Measurements from ENCODE around the gene SNW1.
"Not testable (repeated sequence)": the region's sequence is repeated elsewhere in the genome, so short reads cannot be mapped to it uniquely, and the experiment has no call there.

The SNW1 gene

GRCh38 chr14:77760381-77761204 lies at the start of gene SNW1:
Gene SNW1 (minus strand): TSS chr14:77761156. CDS start chr14:77761127, 29 bp downstream.
- peak; percentile 80 to 88 for DNase-seq (ENCODE audit: low read depth in 2 of 2)

DNA sequence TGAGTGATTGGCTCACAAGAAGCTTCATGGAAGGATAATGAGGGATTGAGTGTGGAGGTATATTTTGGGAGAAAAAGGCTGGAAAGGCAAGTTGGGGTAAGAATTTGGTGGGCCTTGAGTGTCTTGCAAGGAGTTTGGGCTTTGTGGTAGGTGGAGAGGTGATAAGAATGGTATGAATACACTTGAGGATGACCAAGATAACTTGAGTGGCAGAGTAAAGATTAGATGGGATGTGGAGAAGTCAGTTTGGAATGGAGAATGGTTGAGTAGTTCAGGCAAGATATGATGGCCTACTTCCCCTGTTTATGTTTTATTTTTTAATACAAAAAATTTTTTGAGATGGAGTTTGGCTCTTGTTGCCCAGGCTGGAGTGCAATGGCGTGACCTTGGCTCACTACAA lies 48.1 kb upstream of the SNW1 start:
- no peak for DNase-seq (ENCODE audit: low read depth in 2 of 2)

DNA sequence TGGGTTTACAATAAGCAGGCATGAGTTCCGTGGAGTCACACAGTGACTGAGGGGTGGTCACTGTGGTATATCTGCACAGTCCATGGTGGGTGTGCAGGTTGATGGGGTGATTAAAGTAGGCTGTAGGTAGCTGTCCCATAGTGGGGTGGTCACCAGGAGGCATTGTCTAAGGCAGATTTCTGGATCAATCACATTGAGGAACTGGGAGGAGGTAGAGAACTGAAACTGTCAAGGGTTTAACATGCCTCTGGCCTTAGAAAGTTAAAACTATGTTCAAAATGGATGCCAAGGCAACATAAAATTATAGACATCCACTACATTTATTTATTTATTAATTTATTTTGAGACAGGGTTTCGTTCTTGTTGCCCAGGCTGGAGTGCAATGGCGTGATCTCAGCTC lies 47.3 kb upstream of the SNW1 start:
- no peak for DNase-seq (ENCODE audit: low read depth in 2 of 2)

GRCh38 chr14:77805706-77806105 lies 44.8 kb upstream of the SNW1 start:
- no peak for DNase-seq (ENCODE audit: low read depth in 2 of 2)

DNA sequence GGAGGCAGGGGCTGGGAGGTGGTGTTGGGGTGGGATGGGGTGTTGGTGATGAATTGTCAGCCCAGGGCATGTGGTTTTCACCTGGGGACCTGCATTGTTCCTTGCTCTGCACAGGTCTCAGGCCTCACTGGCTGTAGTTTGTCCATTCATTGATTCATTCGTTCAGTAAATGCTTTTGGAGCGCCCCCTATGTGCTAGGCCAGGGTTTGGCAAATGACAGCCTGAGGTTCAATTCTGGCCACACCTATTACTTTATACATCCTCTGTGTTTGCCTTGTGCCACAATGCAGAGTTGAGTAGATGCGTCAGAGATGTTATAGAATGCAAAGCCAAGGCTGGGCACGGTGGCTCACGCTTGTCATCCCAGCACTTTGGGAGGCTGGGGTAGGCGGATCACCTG lies 43.6 kb upstream of the SNW1 start:
- peak; percentile 24 to 25 for DNase-seq (ENCODE audit: low read depth in 2 of 2)

- no peak for DNase-seq (ENCODE audit: low read depth in 2 of 2)
Measured at GRCh38 chr14:77800814-77801213, 39.9 kb upstream of the SNW1 start.

GRCh38 chr14:77799863-77800730 lies 39.1 kb upstream of the SNW1 start, which contains the start of gene ADCK1:
Gene ADCK1 (plus strand): TSS chr14:77800109. CDS start chr14:77818979, 18,870 bp downstream.
- peak; percentile 82 to 87 for DNase-seq (ENCODE audit: low read depth in 2 of 2)

GRCh38 chr14:77799456-77799855 lies 38.5 kb upstream of the SNW1 start:
- not testable (repeated sequence) for DNase-seq (ENCODE audit: low read depth in 2 of 2)

- no peak for DNase-seq (ENCODE audit: low read depth in 2 of 2)
Measured at GRCh38 chr14:77794357-77794756, 33.4 kb upstream of the SNW1 start.

- not testable (repeated sequence) for DNase-seq (ENCODE audit: low read depth in 2 of 2)
Measured at GRCh38 chr14:77793255-77793654, 32.3 kb upstream of the SNW1 start.

GRCh38 chr14:77791225-77791600 lies 30.3 kb upstream of the SNW1 start:
- no peak for DNase-seq (ENCODE audit: low read depth in 2 of 2)

GRCh38 chr14:77790566-77791224 lies 29.7 kb upstream of the SNW1 start:
- DNase-seq (ENCODE audit: low read depth in 2 of 2), result no peak

GRCh38 chr14:77786148-77786547 lies 25.2 kb upstream of the SNW1 start:
- no peak for DNase-seq (ENCODE audit: low read depth in 2 of 2)

DNA sequence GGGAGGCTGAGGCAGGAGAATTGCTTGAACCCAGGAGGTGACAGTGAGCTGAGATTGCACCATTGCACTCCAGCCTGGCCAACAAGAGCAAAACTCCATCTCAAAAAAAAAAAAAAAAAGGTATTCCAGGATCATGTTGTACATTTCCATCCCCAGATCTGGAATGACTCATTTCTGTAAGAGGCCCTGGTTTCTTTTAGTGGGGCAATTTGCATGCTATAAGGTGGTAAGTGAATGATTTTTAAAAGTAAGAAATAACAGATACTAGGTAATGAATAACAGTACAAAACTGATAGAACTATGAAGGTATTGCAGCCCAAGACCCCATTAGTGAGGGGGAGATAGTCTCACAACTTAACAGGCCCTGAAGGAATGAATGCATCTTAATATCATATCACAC lies 21.2 kb upstream of the SNW1 start:
- no peak for DNase-seq (ENCODE audit: low read depth in 2 of 2)

GRCh38 chr14:77773966-77774365 lies 13.0 kb upstream of the SNW1 start:
- not testable (repeated sequence) for DNase-seq (ENCODE audit: low read depth in 2 of 2)

DNA sequence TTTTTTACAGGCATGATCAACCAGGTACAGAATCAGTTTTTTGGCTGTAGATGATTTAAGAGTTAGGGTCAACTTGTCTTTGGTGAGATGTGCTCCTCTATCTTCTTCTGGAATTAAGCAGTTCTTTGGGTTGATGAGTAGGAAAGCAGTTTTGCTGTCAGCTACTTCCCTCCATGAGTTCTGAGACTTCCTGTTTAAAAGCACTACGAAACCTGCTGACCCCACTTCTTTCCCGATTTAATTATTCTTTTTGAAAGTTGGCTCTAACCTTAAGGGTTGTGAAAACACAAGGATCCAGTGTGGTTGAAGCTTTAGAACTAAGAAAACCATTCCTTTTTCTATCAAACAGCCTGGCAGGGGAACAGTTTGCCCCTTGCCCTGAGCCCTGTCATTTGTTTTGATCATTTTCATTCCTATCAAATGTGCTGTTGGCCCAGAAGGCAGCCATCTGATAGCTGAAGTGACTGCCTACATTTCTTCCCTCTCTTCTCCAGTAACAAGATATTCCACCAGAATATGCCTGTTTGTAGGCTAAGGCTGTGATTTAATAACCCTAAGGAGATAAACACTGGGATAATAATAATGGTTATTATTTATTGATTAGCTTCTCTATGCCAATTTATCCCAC lies 7.6 kb upstream of the SNW1 start:
- not testable (repeated sequence) for DNase-seq (ENCODE audit: low read depth in 2 of 2)

DNA sequence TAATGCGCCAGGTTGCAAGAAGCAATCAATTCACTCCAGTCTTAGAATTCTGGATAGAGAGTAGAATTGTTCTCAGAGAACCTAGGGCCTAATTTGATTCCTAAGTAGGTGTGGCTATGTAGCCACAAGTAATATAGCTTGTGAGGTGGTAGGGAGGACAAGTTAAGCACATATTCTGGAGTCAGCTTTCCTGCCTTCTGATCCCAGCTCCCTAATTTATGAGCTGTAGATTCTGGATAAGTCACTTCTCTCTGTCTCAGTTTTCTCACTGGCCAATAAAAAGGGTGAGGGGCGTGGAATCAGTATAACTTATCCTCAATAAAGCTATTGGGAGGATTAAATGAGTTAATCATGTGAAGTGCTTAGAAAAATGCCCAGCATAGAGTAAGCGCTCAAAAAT lies 3.0 kb upstream of the SNW1 start:
- no peak for DNase-seq (ENCODE audit: low read depth in 2 of 2)

- no peak for DNase-seq (ENCODE audit: low read depth in 2 of 2)
Measured at GRCh38 chr14:77763316-77763715, 2.4 kb upstream of the SNW1 start.

DNA sequence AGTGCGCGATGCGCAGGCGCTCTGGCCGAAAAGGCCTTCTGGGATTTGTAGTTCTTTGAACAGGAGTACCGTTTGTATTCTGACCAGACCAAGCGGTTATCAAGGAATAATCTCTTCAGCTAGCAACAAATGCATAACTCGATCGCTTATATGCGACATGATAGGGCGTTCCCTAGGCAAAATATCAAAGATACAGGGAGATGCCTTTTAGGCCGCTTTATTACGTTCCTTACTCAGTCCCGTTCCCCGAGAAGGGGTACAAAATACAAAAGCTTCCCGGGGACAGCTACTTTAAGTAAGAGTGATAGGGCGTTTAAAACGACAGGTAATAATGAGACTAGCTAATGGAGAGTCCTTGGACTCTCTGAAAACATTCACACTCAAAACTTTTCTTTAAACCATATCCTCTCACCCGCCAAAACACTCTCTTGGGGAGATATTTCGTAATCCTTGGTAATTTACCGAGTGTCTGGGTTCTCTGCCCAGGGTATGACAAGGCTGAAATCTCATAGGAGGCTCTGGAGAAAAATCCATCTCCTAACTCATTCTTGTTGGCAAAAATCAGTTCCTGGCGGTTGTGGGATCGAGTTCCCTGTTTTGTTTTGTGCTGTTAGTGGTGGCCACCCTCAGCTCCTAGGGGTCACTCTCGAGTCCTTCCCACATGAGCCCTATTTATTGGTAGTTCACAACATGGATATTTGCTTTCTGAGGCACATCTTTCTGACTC lies 412 bp upstream of the SNW1 start:
- DNase-seq (ENCODE audit: low read depth in 2 of 2), result no peak

GRCh38 chr14:77752799-77753516 lies 8.0 kb downstream of the SNW1 start:
- no peak for DNase-seq (ENCODE audit: low read depth in 2 of 2)

All from stimulated activated CD4-positive, alpha-beta T cell treated with anti-CD3 and anti-CD28 coated beads, Interleukin-4, amount 100 ng/mL, for 48 hours (primary cell).